Calu3 (cell line): ENCODE data around the gene SIRPB2. TPM values are rescaled to one million over a fixed set of nuclear protein-coding genes. Genes with fewer than 3 reads are reported as not detected.

ENCODE experiments used
- BruUV-seq: library from RNA; stranded (reverse); fragments of 400-500 nt; replicated peaks from 2 replicates; lab custom pipeline; 2021; lab: Mats Ljungman, UMichigan
- CTCF ChIA-PET: fragments of 300-600 bp; sonication (Branson Sonifier 250); formaldehyde crosslinking; loops from one replicate; lab custom pipeline; 2022; ENCODE audit warnings: antibody characterized with exemption; lab: Charles Lee
- DNase-seq: peaks from one replicate; pipeline ENCODE4 v3.0.0; 2022
- H3K27ac Mint-ChIP-seq: one replicate; pipeline ENCODE4 v1.8.0; 2022; ENCODE audit warnings: mixed read lengths; ENCODE audit not compliant: unreplicated experiment
- H3K27me3 Mint-ChIP-seq: one replicate; pipeline ENCODE4 v1.8.0; 2022; ENCODE audit warnings: mixed read lengths; ENCODE audit not compliant: unreplicated experiment
- H3K36me3 Mint-ChIP-seq: one replicate; pipeline ENCODE4 v1.8.0; 2022; ENCODE audit warnings: mild to moderate bottlenecking, moderate library complexity, mixed read lengths; ENCODE audit not compliant: insufficient read depth, unreplicated experiment
- H3K4me1 Mint-ChIP-seq: one replicate; pipeline ENCODE4 v1.8.0; 2022; ENCODE audit warnings: mild to moderate bottlenecking, low read depth, mixed read lengths; ENCODE audit not compliant: unreplicated experiment
- H3K4me3 Mint-ChIP-seq: one replicate; pipeline ENCODE4 v1.8.0; 2022; ENCODE audit warnings: mild to moderate bottlenecking, low read depth, moderate library complexity, mixed read lengths; ENCODE audit not compliant: unreplicated experiment
- H3K9me3 Mint-ChIP-seq: one replicate; pipeline ENCODE4 v1.8.0; 2022; ENCODE audit warnings: low read depth, mixed read lengths; ENCODE audit not compliant: unreplicated experiment
- intact Hi-C: fragments of 100-400 bp; cut with micrococcal nuclease; formaldehyde crosslinking; loops from one replicate; pipeline ENCODE4 v1.10.0; 2022; ENCODE audit not compliant: unreplicated experiment
- total RNA-seq: library from RNA; stranded (reverse); gene quantifications from 2 replicates; pipeline ENCODE4 v1.2.3, GENCODE V29; 2022
- TF ChIP-seq, protein P1 (sequence below): fragments of 200-600 bp; IDR thresholded peaks from one replicate; pipeline ENCODE4 v1.8.0; 2022; ENCODE audit warnings: antibody characterized with exemption; ENCODE audit not compliant: unreplicated experiment

SIRPB2 gene
- total RNA-seq, 1 experiment from 2014 or later, result 0.57 TPM

DNA sequence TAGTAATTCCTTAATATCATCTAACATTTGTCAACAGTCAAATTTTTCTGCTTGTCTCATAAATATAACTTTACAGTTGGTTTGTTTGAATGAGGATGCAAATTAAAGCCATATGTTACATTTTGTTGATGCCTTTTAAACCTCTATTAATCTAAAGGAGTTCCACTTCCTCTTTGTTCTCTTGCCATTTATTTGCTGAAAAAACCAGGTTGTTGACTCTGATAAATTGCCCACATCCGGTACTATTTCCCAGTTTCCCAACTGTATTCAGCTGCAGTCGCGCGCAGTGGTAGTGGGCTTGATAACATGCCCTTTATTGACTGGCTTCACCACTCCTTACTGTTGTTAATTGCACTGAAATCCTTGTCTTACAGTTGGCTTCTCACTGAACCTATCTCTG is 32.8 kb upstream of the SIRPB2 start:
- Mint-ChIP-seq H3K4me1 (no peaks in the 10 kb centered on the region), H3K4me3 (no peak overlapping the region)

GRCh38 chr20:1517010-1517409 is 25.8 kb upstream of the SIRPB2 start:
- no peaks in the 10 kb centered on the region for H3K36me3 Mint-ChIP-seq
- no peak overlapping the region for H3K27ac Mint-ChIP-seq
- CTCF ChIA-PET, result no interaction called here
- TF ChIP-seq, protein P1, sequence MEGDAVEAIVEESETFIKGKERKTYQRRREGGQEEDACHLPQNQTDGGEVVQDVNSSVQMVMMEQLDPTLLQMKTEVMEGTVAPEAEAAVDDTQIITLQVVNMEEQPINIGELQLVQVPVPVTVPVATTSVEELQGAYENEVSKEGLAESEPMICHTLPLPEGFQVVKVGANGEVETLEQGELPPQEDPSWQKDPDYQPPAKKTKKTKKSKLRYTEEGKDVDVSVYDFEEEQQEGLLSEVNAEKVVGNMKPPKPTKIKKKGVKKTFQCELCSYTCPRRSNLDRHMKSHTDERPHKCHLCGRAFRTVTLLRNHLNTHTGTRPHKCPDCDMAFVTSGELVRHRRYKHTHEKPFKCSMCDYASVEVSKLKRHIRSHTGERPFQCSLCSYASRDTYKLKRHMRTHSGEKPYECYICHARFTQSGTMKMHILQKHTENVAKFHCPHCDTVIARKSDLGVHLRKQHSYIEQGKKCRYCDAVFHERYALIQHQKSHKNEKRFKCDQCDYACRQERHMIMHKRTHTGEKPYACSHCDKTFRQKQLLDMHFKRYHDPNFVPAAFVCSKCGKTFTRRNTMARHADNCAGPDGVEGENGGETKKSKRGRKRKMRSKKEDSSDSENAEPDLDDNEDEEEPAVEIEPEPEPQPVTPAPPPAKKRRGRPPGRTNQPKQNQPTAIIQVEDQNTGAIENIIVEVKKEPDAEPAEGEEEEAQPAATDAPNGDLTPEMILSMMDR, result no peak
- BruUV-seq, result no TSS peak
- H3K27me3 Mint-ChIP-seq, result peaks cover 64% of the 10 kb centered on the region
- no peaks in the 10 kb centered on the region for H3K4me1 Mint-ChIP-seq
- peaks cover 4% of the 10 kb centered on the region for H3K9me3 Mint-ChIP-seq
- intact Hi-C loops, result no loop called here
- DNase-seq, result no peak
- H3K4me3 Mint-ChIP-seq, result no peak overlapping the region

More for the DNA sequence above, 32.8 kb upstream of the SIRPB2 start:
- Mint-ChIP-seq H3K36me3 (no peaks in the 10 kb centered on the region), H3K27me3 (peaks cover 39% of the 10 kb centered on the region), H3K27ac (no peak overlapping the region), H3K9me3 (no peaks in the 10 kb centered on the region)
- TF ChIP-seq, protein P1, result no peak
- intact Hi-C loops, result no loop called here
- no peak for DNase-seq
- no TSS peak for BruUV-seq
- CTCF ChIA-PET, result no interaction called here

DNA sequence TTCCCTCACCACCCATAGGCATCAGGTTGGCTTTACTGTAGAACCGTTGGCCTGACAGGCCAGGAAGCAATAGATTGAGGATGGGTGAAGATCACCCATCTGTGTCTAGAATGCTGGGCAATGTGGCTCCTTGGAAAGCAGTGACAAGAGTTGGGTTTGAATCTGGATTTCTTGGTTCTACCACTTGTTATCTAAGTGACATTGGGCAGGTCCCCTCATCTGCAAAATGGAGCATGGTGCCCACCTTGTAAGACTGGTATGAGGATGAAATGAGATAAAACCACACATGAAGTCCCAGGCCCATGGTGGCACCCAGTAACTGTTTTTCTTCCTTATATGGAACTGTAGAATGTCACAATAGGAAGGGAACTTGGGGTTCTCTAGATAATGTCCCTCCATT is 22.6 kb upstream of the SIRPB2 start:
- BruUV-seq, result no TSS peak
- H3K9me3 Mint-ChIP-seq, result peaks cover 4% of the 10 kb centered on the region
- TF ChIP-seq, protein P1, result no peak
- peaks cover 50% of the 10 kb centered on the region for H3K27me3 Mint-ChIP-seq
- no peaks in the 10 kb centered on the region for H3K4me1 Mint-ChIP-seq
- DNase-seq, result no peak
- no peak overlapping the region for H3K27ac Mint-ChIP-seq
- H3K36me3 Mint-ChIP-seq, result no peaks in the 10 kb centered on the region
- no peak overlapping the region for H3K4me3 Mint-ChIP-seq
- CTCF ChIA-PET, result no interaction called here
- intact Hi-C loops, result no loop called here

- peaks cover 14% of the 10 kb centered on the region for H3K4me1 Mint-ChIP-seq
- no TSS peak for BruUV-seq
- TF ChIP-seq, protein P1, result peak; percentile 24
- no peak overlapping the region for H3K4me3 Mint-ChIP-seq
- peak; percentile 19 for DNase-seq
- peaks cover 4% of the 10 kb centered on the region for H3K9me3 Mint-ChIP-seq
- peaks cover 32% of the 10 kb centered on the region for H3K27me3 Mint-ChIP-seq
- no peaks in the 10 kb centered on the region for H3K36me3 Mint-ChIP-seq
- CTCF ChIA-PET, result interaction anchor here (2.5 kb wide), 1 partner anchor 268 kb away, joined by 8 read pairs; no protein-coding TSS in a partner anchor
- no peak overlapping the region for H3K27ac Mint-ChIP-seq
- intact Hi-C loops, result loop anchor here (2.0 to 5.0 kb wide), 3 partner anchors 128 to 292 kb away; no protein-coding TSS in a partner anchor
These were observed 18.0 kb upstream of the SIRPB2 start for GRCh38 chr20:1509237-1509636.
